GM19035 (cell line): ENCODE data around the gene LRRC8D.

ENCODE experiments used
- ATAC-seq: cut with Tn5 transposase; IDR thresholded peaks from one replicate; pipeline ENCODE4 v1.9.1; 2021; ENCODE audit not compliant: unreplicated experiment

LRRC8D gene

GRCh38 chr1:89806616-89807015 is 14.2 kb upstream of the LRRC8D start:
- ATAC-seq, result no peak

GRCh38 chr1:89807503-89807902 is 13.3 kb upstream of the LRRC8D start:
- ATAC-seq, result no peak

- ATAC-seq, result no peak
These were observed 12.8 kb upstream of the LRRC8D start for GRCh38 chr1:89807983-89808382.

- no peak for ATAC-seq
These were observed 12.3 kb upstream of the LRRC8D start for GRCh38 chr1:89808441-89809117.

GRCh38 chr1:89809556-89809955 is 11.3 kb upstream of the LRRC8D start:
- no peak for ATAC-seq

GRCh38 chr1:89810302-89810701 is 10.5 kb upstream of the LRRC8D start:
- ATAC-seq, result no peak

GRCh38 chr1:89810880-89811279 is 10.0 kb upstream of the LRRC8D start:
- ATAC-seq, result no peak

GRCh38 chr1:89812992-89813391 is 7.8 kb upstream of the LRRC8D start:
- no peak for ATAC-seq

GRCh38 chr1:89815040-89815439 is 5.8 kb upstream of the LRRC8D start:
- no peak for ATAC-seq

- ATAC-seq, result no peak
These were observed 5.2 kb upstream of the LRRC8D start for GRCh38 chr1:89815611-89816010.

- ATAC-seq, result no peak
These were observed 4.5 kb upstream of the LRRC8D start for GRCh38 chr1:89816366-89816765.

GRCh38 chr1:89821322-89822108 is 683 bp downstream of the LRRC8D start:
- peak; percentile 62 for ATAC-seq

GRCh38 chr1:89822109-89822962 is 1.5 kb downstream of the LRRC8D start:
- no peak for ATAC-seq

- no peak for ATAC-seq
These were observed 2.3 kb downstream of the LRRC8D start for GRCh38 chr1:89822999-89823628.

GRCh38 chr1:89823679-89824292 is 3.0 kb downstream of the LRRC8D start:
- ATAC-seq, result no peak

GRCh38 chr1:89826594-89826993 is 5.8 kb downstream of the LRRC8D start:
- no peak for ATAC-seq

- ATAC-seq, result no peak
These were observed 6.5 kb downstream of the LRRC8D start for GRCh38 chr1:89827330-89827729.

- ATAC-seq, result no peak
These were observed 7.1 kb downstream of the LRRC8D start for GRCh38 chr1:89827902-89828301.

- no peak for ATAC-seq
These were observed 8.4 kb downstream of the LRRC8D start for GRCh38 chr1:89829186-89829585.

- ATAC-seq, result no peak
These were observed 10.8 kb downstream of the LRRC8D start for GRCh38 chr1:89831462-89832120.
